Mammary epithelial cell (primary cell): ENCODE data around the gene PPP3R1.

ENCODE experiments used
- EZH2 ChIP-seq: IDR thresholded peaks from 2 replicates; pipeline ENCODE4 v1.6.1; 2012; ENCODE audit warnings: low read length, inconsistent platforms, borderline replicate concordance
- TF ChIP-seq, protein P1 (sequence below), 2 donors: IDR thresholded peaks in 1 of 2; conservative IDR thresholded peaks in 1 of 2; 2 replicates each; pipeline ENCODE4 v1.5.1; 2011 to 2012; ENCODE audit warnings: inconsistent platforms in 2 of 2, low read length in 2 of 2, mild to moderate bottlenecking in 2 of 2, control low read depth in 1 of 2, low read depth in 1 of 2; ENCODE audit not compliant: insufficient read depth in 1 of 2; ENCODE audit errors: extremely low read depth in 1 of 2

- TF ChIP-seq, protein P1, sequence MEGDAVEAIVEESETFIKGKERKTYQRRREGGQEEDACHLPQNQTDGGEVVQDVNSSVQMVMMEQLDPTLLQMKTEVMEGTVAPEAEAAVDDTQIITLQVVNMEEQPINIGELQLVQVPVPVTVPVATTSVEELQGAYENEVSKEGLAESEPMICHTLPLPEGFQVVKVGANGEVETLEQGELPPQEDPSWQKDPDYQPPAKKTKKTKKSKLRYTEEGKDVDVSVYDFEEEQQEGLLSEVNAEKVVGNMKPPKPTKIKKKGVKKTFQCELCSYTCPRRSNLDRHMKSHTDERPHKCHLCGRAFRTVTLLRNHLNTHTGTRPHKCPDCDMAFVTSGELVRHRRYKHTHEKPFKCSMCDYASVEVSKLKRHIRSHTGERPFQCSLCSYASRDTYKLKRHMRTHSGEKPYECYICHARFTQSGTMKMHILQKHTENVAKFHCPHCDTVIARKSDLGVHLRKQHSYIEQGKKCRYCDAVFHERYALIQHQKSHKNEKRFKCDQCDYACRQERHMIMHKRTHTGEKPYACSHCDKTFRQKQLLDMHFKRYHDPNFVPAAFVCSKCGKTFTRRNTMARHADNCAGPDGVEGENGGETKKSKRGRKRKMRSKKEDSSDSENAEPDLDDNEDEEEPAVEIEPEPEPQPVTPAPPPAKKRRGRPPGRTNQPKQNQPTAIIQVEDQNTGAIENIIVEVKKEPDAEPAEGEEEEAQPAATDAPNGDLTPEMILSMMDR (conservative IDR thresholded peaks at IDR 0.05 in 1 of 2, IDR thresholded peaks at IDR 0.05 in 1 of 2; ENCODE audit: extremely low read depth in 1 of 2, insufficient read depth in 1 of 2, low read depth in 1 of 2, low read length in 2 of 2): no peak
- no peak for TF ChIP-seq EZH2
Measured at GRCh38 chr2:68152681-68153347, 99.5 kb downstream of the PPP3R1 start.
